Caco-2 (cell line): ENCODE data around the gene OR5K1. TPM values are rescaled to one million over a fixed set of nuclear protein-coding genes. Genes with fewer than 3 reads are reported as not detected.
A peak's percentile ranks its signal among the peaks of the same experiment; 100 is the strongest.

ENCODE experiments used
- BruUV-seq: library from RNA; stranded (reverse); fragments of 400-500 nt; replicated peaks from 2 replicates; lab custom pipeline; 2021; lab: Mats Ljungman, UMichigan
- CTCF ChIA-PET: fragments of 300-600 bp; sonication (Branson Sonifier 250); formaldehyde crosslinking; loops from one replicate; lab custom pipeline; 2022; ENCODE audit warnings: antibody characterized with exemption; lab: Charles Lee
- POLR2A ChIA-PET: fragments of 300-600 bp; sonication (Branson Sonifier 250); formaldehyde crosslinking; loops from one replicate; lab custom pipeline; 2022; ENCODE audit warnings: antibody characterized with exemption; lab: Charles Lee
- DNase-seq, 2 experiments: peaks; one replicate each; pipeline versions ENCODE4 v3.0.0 to v3.0.0-alpha.2; 2020 to 2022
- H3K27me3 ChIP-seq: replicated peaks from 2 replicates; pipeline ENCODE4 v1.6.0; 2011; ENCODE audit warnings: low read length; ENCODE audit not compliant: control insufficient read depth, insufficient read depth
- H3K36me3 ChIP-seq: 2 replicates; pipeline ENCODE4 v1.5.1; 2011; ENCODE audit warnings: low read length; ENCODE audit not compliant: control insufficient read depth, insufficient read depth
- H3K4me1 ChIP-seq: fragments of 250-450 bp; sonication (Bioruptor Pico); 2 replicates; pipeline ENCODE4 v1.5.1; 2020; ENCODE audit warnings: mild to moderate bottlenecking
- H3K4me3 ChIP-seq: 2 replicates; pipeline ENCODE4 v1.5.1; 2011; ENCODE audit warnings: low read depth, mild to moderate bottlenecking, control low read depth, low read length
- H3K9me3 ChIP-seq: fragments of 250-450 bp; sonication (Bioruptor Pico); 2 replicates; pipeline ENCODE4 v1.5.1; 2020; ENCODE audit warnings: mild to moderate bottlenecking, moderate library complexity
- H3K27ac Mint-ChIP-seq: one replicate; pipeline ENCODE4 v1.8.0; 2022; ENCODE audit warnings: mixed read lengths; ENCODE audit not compliant: unreplicated experiment
- H3K27me3 Mint-ChIP-seq: one replicate; pipeline ENCODE4 v1.8.0; 2022; ENCODE audit warnings: mixed read lengths; ENCODE audit not compliant: insufficient read depth, unreplicated experiment
- H3K36me3 Mint-ChIP-seq: one replicate; pipeline ENCODE4 v1.8.0; 2022; ENCODE audit warnings: mild to moderate bottlenecking, mixed read lengths; ENCODE audit not compliant: insufficient read depth, unreplicated experiment
- H3K4me1 Mint-ChIP-seq: one replicate; pipeline ENCODE4 v1.8.0; 2022; ENCODE audit warnings: low read depth, mixed read lengths; ENCODE audit not compliant: unreplicated experiment
- H3K4me3 Mint-ChIP-seq: one replicate; pipeline ENCODE4 v1.8.0; 2022; ENCODE audit warnings: mild to moderate bottlenecking, moderate library complexity, mixed read lengths; ENCODE audit not compliant: unreplicated experiment
- H3K9me3 Mint-ChIP-seq: one replicate; pipeline ENCODE4 v1.8.0; 2022; ENCODE audit warnings: mixed read lengths; ENCODE audit not compliant: unreplicated experiment
- intact Hi-C: fragments of 100-400 bp; cut with micrococcal nuclease; formaldehyde crosslinking; loops from one replicate; pipeline ENCODE4 v1.10.0; 2022; ENCODE audit not compliant: unreplicated experiment
- total RNA-seq: library from RNA; stranded (reverse); gene quantifications from 2 replicates; pipeline ENCODE4 v1.2.3, GENCODE V29; 2022
- TF ChIP-seq, protein P1 (sequence below), 2 experiments: fragments of 200-600 bp in 1 of 2; IDR thresholded peaks; 1 replicate in 1 of 2; 2 replicates in 1 of 2; pipeline versions ENCODE4 v1.5.1 to v1.8.0; 2011 to 2022; ENCODE audit warnings: antibody characterized with exemption in 1 of 2, control low read depth in 1 of 2, inconsistent platforms in 1 of 2, low read depth in 1 of 2, low read length in 1 of 2, mild to moderate bottlenecking in 1 of 2, moderate library complexity in 1 of 2; ENCODE audit not compliant: insufficient read depth in 1 of 2, severe bottlenecking in 1 of 2, unreplicated experiment in 1 of 2

The OR5K1 gene
- total RNA-seq, 1 experiment from 2014 or later: not detected

DNA sequence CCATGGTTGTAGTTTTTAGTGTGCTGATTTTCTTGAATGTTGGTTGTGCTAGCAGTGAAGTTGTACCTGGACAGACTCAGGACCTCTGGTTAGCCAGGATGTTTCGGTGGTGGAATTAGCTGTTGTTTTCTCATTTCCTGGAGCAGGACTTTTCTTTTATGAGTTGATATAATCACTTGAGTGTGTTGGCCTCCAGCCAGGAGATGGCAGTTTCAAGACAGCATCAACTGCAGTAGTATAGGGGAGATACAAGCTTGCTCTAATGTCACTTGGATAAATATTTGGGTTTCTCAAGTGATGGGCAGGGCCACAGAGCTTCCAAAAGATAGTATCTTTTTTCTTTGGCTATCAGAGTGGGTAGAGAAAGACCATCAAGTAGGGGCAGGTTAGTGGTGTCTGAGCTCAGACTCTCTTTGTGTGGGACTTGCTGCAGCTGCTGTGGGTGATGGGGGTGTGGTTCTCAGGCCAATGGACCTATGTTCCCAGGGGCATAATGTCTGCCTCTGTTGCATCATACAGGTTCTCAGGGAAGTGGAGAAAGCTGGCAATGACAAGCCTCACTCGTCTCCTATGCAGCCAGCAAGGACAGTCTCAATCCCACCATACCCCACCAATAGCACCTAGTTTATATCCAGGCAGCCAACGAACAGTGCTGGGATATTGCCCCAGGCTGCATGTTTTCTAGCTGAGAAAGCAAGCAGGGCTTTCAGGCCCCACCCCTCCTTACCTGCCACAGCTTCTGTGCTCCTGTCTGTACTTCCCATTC is 19.9 kb downstream of the OR5K1 start:
- no TSS peak for BruUV-seq
- TF ChIP-seq, protein P1, sequence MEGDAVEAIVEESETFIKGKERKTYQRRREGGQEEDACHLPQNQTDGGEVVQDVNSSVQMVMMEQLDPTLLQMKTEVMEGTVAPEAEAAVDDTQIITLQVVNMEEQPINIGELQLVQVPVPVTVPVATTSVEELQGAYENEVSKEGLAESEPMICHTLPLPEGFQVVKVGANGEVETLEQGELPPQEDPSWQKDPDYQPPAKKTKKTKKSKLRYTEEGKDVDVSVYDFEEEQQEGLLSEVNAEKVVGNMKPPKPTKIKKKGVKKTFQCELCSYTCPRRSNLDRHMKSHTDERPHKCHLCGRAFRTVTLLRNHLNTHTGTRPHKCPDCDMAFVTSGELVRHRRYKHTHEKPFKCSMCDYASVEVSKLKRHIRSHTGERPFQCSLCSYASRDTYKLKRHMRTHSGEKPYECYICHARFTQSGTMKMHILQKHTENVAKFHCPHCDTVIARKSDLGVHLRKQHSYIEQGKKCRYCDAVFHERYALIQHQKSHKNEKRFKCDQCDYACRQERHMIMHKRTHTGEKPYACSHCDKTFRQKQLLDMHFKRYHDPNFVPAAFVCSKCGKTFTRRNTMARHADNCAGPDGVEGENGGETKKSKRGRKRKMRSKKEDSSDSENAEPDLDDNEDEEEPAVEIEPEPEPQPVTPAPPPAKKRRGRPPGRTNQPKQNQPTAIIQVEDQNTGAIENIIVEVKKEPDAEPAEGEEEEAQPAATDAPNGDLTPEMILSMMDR (IDR thresholded peaks at IDR 0.05; ENCODE audit: insufficient read depth in 1 of 2, low read depth in 1 of 2, low read length in 1 of 2, severe bottlenecking in 1 of 2, unreplicated experiment in 1 of 2): no peak
- Histone ChIP-seq H3K9me3 (no peaks in the 10 kb centered on the region; the same call in 1 of the 2 replicates), H3K36me3 (no peaks in the 10 kb centered on the region), H3K4me3 (no peak overlapping the region), H3K27me3 (no peaks in the 10 kb centered on the region), H3K4me1 (no peaks in the 10 kb centered on the region)
- Mint-ChIP-seq H3K36me3 (no peaks in the 10 kb centered on the region), H3K9me3 (peaks cover 9% of the 10 kb centered on the region), H3K27ac (peak overlapping the region; percentile 37), H3K27me3 (peaks cover 3% of the 10 kb centered on the region), H3K4me1 (peaks cover 6% of the 10 kb centered on the region), H3K4me3 (no peak overlapping the region)
- POLR2A ChIA-PET: no interaction called here
- intact Hi-C loops: no loop called here
- DNase-seq: no peak
- CTCF ChIA-PET: no interaction called here

DNA sequence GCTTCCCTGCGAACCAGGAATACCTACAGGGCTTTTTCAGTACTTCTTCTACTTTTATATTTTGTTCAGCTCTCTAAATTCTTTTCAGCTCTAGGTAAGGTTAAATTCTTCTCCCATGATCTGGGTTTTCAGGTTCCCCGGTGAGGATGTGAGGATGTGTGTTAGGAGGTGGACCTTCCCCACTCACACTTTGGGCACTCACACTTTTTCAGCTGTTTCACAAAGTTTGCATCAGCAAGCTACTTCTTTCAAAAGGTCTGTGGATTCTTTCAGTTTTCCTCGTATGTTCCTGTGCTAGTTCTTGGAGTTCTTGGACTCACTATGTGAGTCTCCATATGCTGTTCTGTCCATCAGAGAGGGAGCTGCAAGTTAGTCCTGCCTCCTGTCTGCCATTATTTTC is 20.6 kb downstream of the OR5K1 start:
- Mint-ChIP-seq H3K36me3 (no peaks in the 10 kb centered on the region), H3K4me3 (no peak overlapping the region), H3K27me3 (peaks cover 3% of the 10 kb centered on the region), H3K9me3 (peaks cover 9% of the 10 kb centered on the region), H3K27ac (peak overlapping the region; percentile 37), H3K4me1 (peaks cover 6% of the 10 kb centered on the region)
- no peaks in the 10 kb centered on the region for H3K36me3 ChIP-seq
- DNase-seq: no peak
- POLR2A ChIA-PET: no interaction called here
- TF ChIP-seq, protein P1 (IDR thresholded peaks at IDR 0.05; ENCODE audit: insufficient read depth in 1 of 2, low read depth in 1 of 2, low read length in 1 of 2, severe bottlenecking in 1 of 2, unreplicated experiment in 1 of 2): no peak
- BruUV-seq: no TSS peak
- no peaks in the 10 kb centered on the region; the same call in 1 of the 2 replicates for H3K9me3 ChIP-seq
- intact Hi-C loops: no loop called here
- no peak overlapping the region for H3K4me3 ChIP-seq
- no peaks in the 10 kb centered on the region for H3K27me3 ChIP-seq
- CTCF ChIA-PET: no interaction called here
- H3K4me1 ChIP-seq: no peaks in the 10 kb centered on the region

DNA sequence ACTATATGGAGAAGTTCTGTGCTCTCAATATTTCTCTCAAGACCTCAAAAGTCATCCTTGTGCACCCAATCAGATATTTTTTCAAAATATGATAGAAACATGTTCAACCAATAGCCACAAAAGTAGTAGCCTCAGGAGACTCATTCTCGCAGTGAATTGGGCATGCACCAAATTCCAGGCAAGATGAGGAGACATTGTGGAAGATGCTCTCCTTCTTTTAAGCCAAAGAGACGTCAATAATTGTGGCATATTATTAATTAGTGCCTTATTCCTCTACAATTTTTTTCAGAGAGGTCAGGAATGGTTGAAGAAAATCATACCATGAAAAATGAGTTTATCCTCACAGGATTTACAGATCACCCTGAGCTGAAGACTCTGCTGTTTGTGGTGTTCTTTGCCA is 34.4 kb downstream of the OR5K1 start, which contains the start of gene OR5K2:
TSS of gene OR5K2 (plus strand) at position 301 of the 400 bp plus-strand sequence. CDS start at position 301, 0 bp downstream.
- DNase-seq: no peak
- H3K4me1 Mint-ChIP-seq: no peaks in the 10 kb centered on the region
- no peaks in the 10 kb centered on the region for H3K9me3 ChIP-seq
- H3K36me3 ChIP-seq: no peaks in the 10 kb centered on the region
- POLR2A ChIA-PET: no interaction called here
- H3K4me1 ChIP-seq: no peaks in the 10 kb centered on the region
- H3K27me3 Mint-ChIP-seq: no peaks in the 10 kb centered on the region
- H3K36me3 Mint-ChIP-seq: no peaks in the 10 kb centered on the region
- H3K27ac Mint-ChIP-seq: no peak within 1 kb of the TSS
- no peak within 1 kb of the TSS for H3K4me3 Mint-ChIP-seq
- TF ChIP-seq, protein P1 (IDR thresholded peaks at IDR 0.05; ENCODE audit: insufficient read depth in 1 of 2, low read depth in 1 of 2, low read length in 1 of 2, severe bottlenecking in 1 of 2, unreplicated experiment in 1 of 2): no peak
- H3K27me3 ChIP-seq: no peaks in the 10 kb centered on the region
- H3K9me3 Mint-ChIP-seq: no peaks in the 10 kb centered on the region
- H3K4me3 ChIP-seq: no peak within 1 kb of the TSS
- CTCF ChIA-PET: no interaction called here
- intact Hi-C loops: no loop called here
- BruUV-seq: no TSS peak
